Esophagus squamous epithelium (tissue), 4 donors: ENCODE data around the gene IL26.

ENCODE experiments used
- CTCF ChIP-seq, 6 experiments: fragments of 450-650 bp in 4 of 6; fragments of 200-600 bp in 2 of 6; sonication (generic) in 2 of 6; IDR thresholded peaks; one replicate each; pipeline ENCODE4 v1.5.1; 2016 to 2019; ENCODE audit warnings: antibody characterized with exemption in 6 of 6, mild to moderate bottlenecking in 4 of 6, moderate library complexity in 4 of 6
- POLR2A ChIP-seq, 4 donors: fragments of 450-650 bp; IDR thresholded peaks; one replicate each; pipeline ENCODE4 v1.6.1; 2017; ENCODE audit warnings: antibody characterized with exemption in 4 of 4, mild to moderate bottlenecking in 4 of 4, moderate library complexity in 3 of 4

- no peak for TF ChIP-seq POLR2A (IDR thresholded peaks at IDR 0.05)
- no peak for TF ChIP-seq CTCF (IDR thresholded peaks at IDR 0.05)
These were observed 47.4 kb downstream of the IL26 start for GRCh38 chr12:68178184-68178583.
